ENCODE results near the gene NSMCE3. TPM values are rescaled to one million over a fixed set of nuclear protein-coding genes. Genes with fewer than 3 reads are reported as not detected.

NSMCE3 gene
- 10 to 100 TPM; 10.6 to 16.4 (median 13.9) TPM for total RNA-seq

DNA sequence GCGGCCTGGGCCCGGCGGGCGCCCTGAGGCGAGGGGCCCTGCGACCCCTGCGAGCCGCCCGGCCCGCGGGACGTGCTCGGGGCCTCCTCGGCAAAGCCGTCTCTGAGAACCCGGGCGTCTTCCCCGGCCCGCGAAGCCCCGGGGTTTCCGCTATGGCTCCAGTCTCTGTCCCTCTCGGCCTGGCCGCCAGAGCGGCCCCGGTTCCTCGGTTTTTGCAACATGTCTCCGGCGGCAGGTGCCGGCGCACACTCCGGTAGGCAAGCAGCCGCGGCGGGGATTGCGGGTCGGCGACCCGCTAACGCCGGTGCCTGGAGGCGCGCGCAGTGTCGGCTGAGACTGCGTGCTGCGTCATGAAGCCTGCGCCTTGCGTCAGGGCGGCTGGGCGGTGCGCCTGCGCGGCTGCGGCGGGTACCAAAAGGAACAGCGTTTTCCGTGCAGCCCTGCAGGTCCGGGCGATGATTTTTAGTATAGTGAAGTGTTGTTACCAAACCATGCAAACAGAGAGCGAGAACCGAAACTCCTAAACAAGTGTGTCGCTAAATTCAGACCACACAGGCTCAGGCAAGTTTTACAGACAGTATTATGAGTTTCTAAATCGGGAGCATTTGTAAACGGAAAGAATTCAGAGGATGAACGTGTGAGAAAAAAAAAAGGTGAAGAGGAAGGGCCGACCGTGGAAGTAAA, at the start of gene NSMCE3:
TSS of gene NSMCE3 (minus strand) at position 338 of the 684 bp plus-strand sequence. CDS start at position 221, 117 bp downstream.
- Histone ChIP-seq H3K4me3 (peak within 1 kb of the TSS; percentile 89 to 93), H3K27ac (peak within 1 kb of the TSS; percentile 91 to 98 (median 92)), H3K27me3 (no peaks in the 10 kb centered on the region), H3K36me3 (no peaks in the 10 kb centered on the region), H3K9me3 (no peaks in the 10 kb centered on the region), H3K4me1 (peaks cover 0 to 40% (median 5%) of the 10 kb centered on the region in 3 donors)
- ATAC-seq = peak; percentile 98
- 0 to 2% methylated on average over 5 to 6 of the region's 68 CpGs for WGBS, 2 donors (ENCODE audit: low coverage in 1 of 2)
- TF ChIP-seq POLR2AphosphoS5 (IDR thresholded peaks at IDR 0.05) (peak; percentile 95), EP300 (IDR thresholded peaks at IDR 0.05) (no peak), POLR2A (IDR thresholded peaks at IDR 0.05) (peak; percentile 90 to 91)
- TF ChIP-seq, protein P1, sequence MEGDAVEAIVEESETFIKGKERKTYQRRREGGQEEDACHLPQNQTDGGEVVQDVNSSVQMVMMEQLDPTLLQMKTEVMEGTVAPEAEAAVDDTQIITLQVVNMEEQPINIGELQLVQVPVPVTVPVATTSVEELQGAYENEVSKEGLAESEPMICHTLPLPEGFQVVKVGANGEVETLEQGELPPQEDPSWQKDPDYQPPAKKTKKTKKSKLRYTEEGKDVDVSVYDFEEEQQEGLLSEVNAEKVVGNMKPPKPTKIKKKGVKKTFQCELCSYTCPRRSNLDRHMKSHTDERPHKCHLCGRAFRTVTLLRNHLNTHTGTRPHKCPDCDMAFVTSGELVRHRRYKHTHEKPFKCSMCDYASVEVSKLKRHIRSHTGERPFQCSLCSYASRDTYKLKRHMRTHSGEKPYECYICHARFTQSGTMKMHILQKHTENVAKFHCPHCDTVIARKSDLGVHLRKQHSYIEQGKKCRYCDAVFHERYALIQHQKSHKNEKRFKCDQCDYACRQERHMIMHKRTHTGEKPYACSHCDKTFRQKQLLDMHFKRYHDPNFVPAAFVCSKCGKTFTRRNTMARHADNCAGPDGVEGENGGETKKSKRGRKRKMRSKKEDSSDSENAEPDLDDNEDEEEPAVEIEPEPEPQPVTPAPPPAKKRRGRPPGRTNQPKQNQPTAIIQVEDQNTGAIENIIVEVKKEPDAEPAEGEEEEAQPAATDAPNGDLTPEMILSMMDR (IDR thresholded peaks at IDR 0.05) = peak in 2 of 4 experiments; percentile 6 to 28

DNA sequence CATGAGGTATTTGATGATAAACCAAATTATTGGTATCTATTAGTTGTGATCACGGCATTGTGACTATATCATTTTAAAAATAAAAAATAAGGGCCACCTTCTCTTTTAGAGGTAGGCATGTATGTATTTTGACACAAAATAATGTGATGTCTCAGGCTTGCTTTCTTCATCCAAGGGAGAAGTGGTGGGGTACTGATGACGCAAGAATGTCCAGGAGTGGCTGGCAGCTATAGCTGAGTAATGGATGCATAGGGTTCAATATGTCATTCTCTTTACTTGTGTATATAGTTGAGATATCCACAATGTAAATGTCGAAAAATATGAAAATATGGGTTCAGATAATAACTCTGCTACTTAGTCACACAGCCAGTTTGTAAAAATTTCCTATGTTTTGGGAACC, 46.8 kb upstream of the NSMCE3 start:
- ATAC-seq = no peak
- no peak for TF ChIP-seq EP300 (IDR thresholded peaks at IDR 0.05)
- TF ChIP-seq POLR2AphosphoS5 (IDR thresholded peaks at IDR 0.05) = no peak
- TF ChIP-seq, protein P1 (IDR thresholded peaks at IDR 0.05) = no peak
- TF ChIP-seq POLR2A (IDR thresholded peaks at IDR 0.05) = no peak
- WGBS, 2 donors (ENCODE audit: low coverage in 1 of 2) = 56 to 68% methylated on average over 3 of the region's 3 CpGs

DNA sequence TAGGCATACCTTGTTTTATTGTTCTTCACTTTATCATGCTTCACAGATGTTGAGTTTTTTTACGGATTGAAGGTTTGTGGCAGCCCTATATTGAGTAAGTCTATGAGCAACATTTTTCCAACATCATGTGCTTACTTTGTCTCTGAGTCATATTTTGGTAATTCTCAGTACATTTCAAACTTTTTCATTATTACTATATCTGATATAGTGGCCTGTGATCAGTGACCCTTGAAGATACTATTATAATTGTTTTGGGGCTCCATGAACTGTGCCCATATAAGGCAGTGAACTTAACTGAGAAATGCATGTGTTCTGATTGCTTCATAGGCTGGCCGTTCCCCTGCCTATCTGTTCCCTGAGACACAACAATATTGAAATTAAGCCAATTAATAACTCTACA, 42.8 kb upstream of the NSMCE3 start:
- Histone ChIP-seq H3K27me3 (no peaks in the 10 kb centered on the region), H3K4me3 (no peak overlapping the region), H3K36me3 (no peaks in the 10 kb centered on the region), H3K9me3 (no peaks in the 10 kb centered on the region), H3K4me1 (no peaks in the 10 kb centered on the region), H3K27ac (no peak overlapping the region)
- whole genome bisulfite sequencing, 2 donors (ENCODE audit: low coverage in 1 of 2) = 85 to 88% methylated on average over 2 of the region's 2 CpGs
- TF ChIP-seq EP300 (IDR thresholded peaks at IDR 0.05) (no peak), POLR2AphosphoS5 (IDR thresholded peaks at IDR 0.05) (no peak), POLR2A (IDR thresholded peaks at IDR 0.05) (no peak)
- TF ChIP-seq, protein P1 (IDR thresholded peaks at IDR 0.05) = no peak
- ATAC-seq = no peak

More for the DNA sequence above, 46.8 kb upstream of the NSMCE3 start:
- no peaks in the 10 kb centered on the region for H3K36me3 ChIP-seq
- H3K4me1 ChIP-seq = no peaks in the 10 kb centered on the region
- peaks cover 0 to 8% (median 0%) of the 10 kb centered on the region in 3 donors for H3K9me3 ChIP-seq
- peaks cover 7% of the 10 kb centered on the region for H3K27me3 ChIP-seq
- no peak overlapping the region for H3K27ac ChIP-seq
- no peak overlapping the region for H3K4me3 ChIP-seq

DNA sequence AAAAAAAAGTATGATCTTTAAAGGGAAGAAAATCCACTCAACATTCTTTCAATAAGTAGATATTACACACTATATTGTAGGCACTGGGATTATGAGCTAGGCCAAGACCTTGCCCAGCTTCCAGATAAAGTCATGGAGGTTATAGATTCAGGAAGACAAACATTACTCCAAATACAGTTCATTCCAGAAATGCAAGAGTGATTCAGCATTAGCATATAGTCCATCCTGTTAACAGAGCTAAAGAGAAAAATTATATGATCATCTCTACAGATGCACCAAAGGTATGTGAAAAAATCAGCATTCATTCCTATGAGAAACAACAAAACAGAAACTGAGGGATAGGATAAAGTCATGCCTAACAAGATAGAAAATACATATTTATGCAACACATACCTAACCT, 42.1 kb upstream of the NSMCE3 start:
- H3K27ac ChIP-seq = no peak overlapping the region
- no peak for ATAC-seq
- no peaks in the 10 kb centered on the region for H3K36me3 ChIP-seq
- H3K9me3 ChIP-seq = no peaks in the 10 kb centered on the region
- H3K4me1 ChIP-seq = no peaks in the 10 kb centered on the region
- no peak overlapping the region for H3K4me3 ChIP-seq
- TF ChIP-seq EP300 (IDR thresholded peaks at IDR 0.05) (no peak), POLR2A (IDR thresholded peaks at IDR 0.05) (no peak), POLR2AphosphoS5 (IDR thresholded peaks at IDR 0.05) (no peak)
- TF ChIP-seq, protein P1 (IDR thresholded peaks at IDR 0.05) = no peak
- no peaks in the 10 kb centered on the region for H3K27me3 ChIP-seq

DNA sequence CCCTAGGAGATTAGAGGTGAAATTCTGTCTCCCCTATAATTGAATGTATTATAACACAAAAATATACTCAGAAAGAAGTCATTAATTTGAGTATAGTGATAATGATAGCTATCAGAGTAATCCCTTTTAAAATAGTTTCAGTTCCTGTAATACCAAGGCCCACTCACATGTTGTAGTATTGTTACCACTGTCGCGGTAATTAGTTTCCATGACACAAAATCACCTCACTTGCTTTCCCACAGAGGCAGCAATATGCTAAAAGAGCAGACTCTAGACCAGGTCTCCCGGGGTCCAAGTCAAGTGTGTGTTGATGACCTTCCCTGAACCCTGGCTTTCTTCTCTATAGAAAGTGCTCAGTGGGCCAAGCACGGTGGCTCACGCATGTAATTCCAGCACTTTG, 39.5 kb upstream of the NSMCE3 start:
- Histone ChIP-seq H3K27ac (no peak overlapping the region), H3K4me1 (no peaks in the 10 kb centered on the region), H3K27me3 (no peaks in the 10 kb centered on the region), H3K4me3 (no peak overlapping the region), H3K36me3 (no peaks in the 10 kb centered on the region), H3K9me3 (no peaks in the 10 kb centered on the region)
- ATAC-seq = no peak
- TF ChIP-seq, protein P1 (IDR thresholded peaks at IDR 0.05) = no peak
- no peak for TF ChIP-seq EP300 (IDR thresholded peaks at IDR 0.05)
- no peak for TF ChIP-seq POLR2A (IDR thresholded peaks at IDR 0.05)
- TF ChIP-seq POLR2AphosphoS5 (IDR thresholded peaks at IDR 0.05) = no peak
- WGBS, 2 donors (ENCODE audit: low coverage in 1 of 2) = 86 to 100% methylated on average over 4 of the region's 5 CpGs
